H1 (cell line): ENCODE results near the gene TEK. TPM values are rescaled to one million over a fixed set of nuclear protein-coding genes. Genes with fewer than 3 reads are reported as not detected.

ENCODE experiments used
- CTCF ChIA-PET: fragments of 300-600 bp; sonication (Branson Sonifier 250); formaldehyde crosslinking; loops from one replicate; lab custom pipeline; 2021; ENCODE audit not compliant: partially characterized antibody; lab: Charles Lee
- POLR2A ChIA-PET: fragments of 300-600 bp; sonication (Branson Sonifier 250); formaldehyde crosslinking; loops from one replicate; lab custom pipeline; 2021; ENCODE audit warnings: inconsistent platforms; ENCODE audit not compliant: partially characterized antibody; lab: Charles Lee
- DNase-seq, 2 experiments: peaks; one replicate each; pipeline versions ENCODE4 v3.0.0 to v3.0.0-alpha.2; 2010 to 2022; ENCODE audit warnings: low spot score in 2 of 2, low read depth in 1 of 2, mixed read lengths in 1 of 2
- FAIRE-seq: peaks from 2 replicates; lab custom pipeline; 2011; peaks lifted over from hg19 to GRCh38; lab: Jason Lieb, UNC
- H2AFZ ChIP-seq: 2 replicates; pipeline ENCODE4 v1.8.1; 2012; ENCODE audit warnings: low read length, inconsistent platforms
- H2AK5ac ChIP-seq: 2 replicates; pipeline ENCODE4 v1.6.1; 2013; ENCODE audit warnings: low read depth, low read length
- H2BK120ac ChIP-seq: replicated peaks from 2 replicates; pipeline ENCODE3; 2013; ENCODE audit warnings: low read depth, low read length, inconsistent platforms
- H2BK12ac ChIP-seq: 2 replicates; pipeline ENCODE4 v1.6.1; 2013; ENCODE audit warnings: low read depth, low read length
- H2BK15ac ChIP-seq: 2 replicates; pipeline ENCODE4 v1.6.1; 2013; ENCODE audit warnings: low read length
- H2BK20ac ChIP-seq: 2 replicates; pipeline ENCODE4 v1.6.1; 2013; ENCODE audit warnings: low read length
- H2BK5ac ChIP-seq: 2 replicates; pipeline ENCODE4 v1.6.1; 2013; ENCODE audit warnings: low read depth, low read length
- H3K14ac ChIP-seq: 2 replicates; pipeline ENCODE4 v1.6.1; 2013; ENCODE audit warnings: inconsistent platforms; ENCODE audit not compliant: insufficient read length
- H3K18ac ChIP-seq: 2 replicates; pipeline ENCODE4 v1.6.1; 2013; ENCODE audit warnings: low read length; ENCODE audit errors: extremely low read depth
- H3K23ac ChIP-seq: 2 replicates; pipeline ENCODE4 v1.6.1; 2013; ENCODE audit warnings: inconsistent platforms; ENCODE audit not compliant: insufficient read length
- H3K23me2 ChIP-seq: 2 replicates; pipeline ENCODE4 v1.6.1; 2013; ENCODE audit warnings: low read depth, low read length
- H3K27ac ChIP-seq: 2 replicates; pipeline ENCODE4 v1.6.1; 2011; ENCODE audit warnings: low read depth, low read length, inconsistent platforms
- H3K27me3 ChIP-seq, 4 experiments: replicated peaks in 1 of 4; 1 replicate in 1 of 4; 2 replicates in 3 of 4; pipeline versions ENCODE4 v1.6.1 to v1.8.1; 2011 to 2013; ENCODE audit warnings: low read length in 3 of 4, mild to moderate bottlenecking in 3 of 4, inconsistent platforms in 2 of 4, mixed read lengths in 2 of 4, moderate library complexity in 1 of 4; ENCODE audit not compliant: control insufficient read depth in 3 of 4, insufficient read depth in 3 of 4; ENCODE audit errors: extremely low read depth in 1 of 4
- H3K36me3 ChIP-seq, 4 experiments: 2 replicates each; pipeline versions ENCODE4 v1.6.1 to v1.8.1; 2011 to 2013; ENCODE audit warnings: mild to moderate bottlenecking in 4 of 4, low read length in 3 of 4, moderate library complexity in 2 of 4, control low read depth in 1 of 4, inconsistent platforms in 1 of 4; ENCODE audit not compliant: insufficient read depth in 4 of 4, control insufficient read depth in 2 of 4
- H3K4ac ChIP-seq: replicated peaks from 2 replicates; pipeline ENCODE3; 2013; ENCODE audit warnings: low read length, low read depth, mixed read lengths, inconsistent platforms; ENCODE audit not compliant: insufficient read length
- H3K4me1 ChIP-seq, 4 experiments: replicated peaks in 1 of 4; 1 replicate in 1 of 4; 2 replicates in 3 of 4; pipeline versions ENCODE4 v1.6.1 to v1.8.1; 2011 to 2013; ENCODE audit warnings: low read length in 3 of 4, inconsistent platforms in 2 of 4, mixed read lengths in 1 of 4; ENCODE audit not compliant: insufficient read depth in 4 of 4, control insufficient read depth in 3 of 4
- H3K4me2 ChIP-seq, 2 experiments: 2 replicates each; pipeline versions ENCODE4 v1.6.1 to v1.8.1; 2011 to 2013; ENCODE audit warnings: low read depth in 2 of 2, low read length in 2 of 2, control low read depth in 1 of 2, inconsistent platforms in 1 of 2, mild to moderate bottlenecking in 1 of 2; ENCODE audit not compliant: insufficient read depth in 1 of 2
- H3K4me3 ChIP-seq, 4 experiments: fragments of 200-600, 300-600 bp in 1 of 4; sonication (generic), shearing (Covaris generic), sonication (Bioruptor Twin) in 1 of 4; 2 replicates each; pipeline versions ENCODE4 v1.5.1 to v1.8.1; 2011 to 2016; ENCODE audit warnings: low read length in 4 of 4, low read depth in 3 of 4, control low read depth in 2 of 4, inconsistent platforms in 2 of 4, mild to moderate bottlenecking in 2 of 4, mixed read lengths in 1 of 4, moderate library complexity in 1 of 4; ENCODE audit not compliant: insufficient read depth in 2 of 4; ENCODE audit errors: extremely low read depth in 1 of 4
- H3K56ac ChIP-seq: replicated peaks from 2 replicates; pipeline ENCODE3; 2013; ENCODE audit warnings: low read depth, mild to moderate bottlenecking, mixed read lengths, low read length, inconsistent platforms; ENCODE audit not compliant: insufficient read length
- H3K79me1 ChIP-seq: 2 replicates; pipeline ENCODE4 v1.6.1; 2013; ENCODE audit warnings: low read depth, low read length, control low read depth
- H3K79me2 ChIP-seq, 2 experiments: 2 replicates each; pipeline versions ENCODE4 v1.6.1 to v1.8.1; 2012 to 2013; ENCODE audit warnings: low read length in 2 of 2, mild to moderate bottlenecking in 2 of 2, inconsistent platforms in 1 of 2; ENCODE audit not compliant: insufficient read depth in 2 of 2, control insufficient read depth in 1 of 2
- H3K9ac ChIP-seq, 4 experiments: replicated peaks in 1 of 4; 1 replicate in 1 of 4; 2 replicates in 3 of 4; pipeline versions ENCODE4 v1.6.1 to v1.8.1; 2011 to 2013; ENCODE audit warnings: low read depth in 3 of 4, low read length in 3 of 4, control low read depth in 2 of 4, mild to moderate bottlenecking in 2 of 4, moderate library complexity in 2 of 4, inconsistent platforms in 1 of 4; ENCODE audit errors: extremely low read depth in 1 of 4
- H3K9me3 ChIP-seq, 2 experiments: 2 replicates each; pipeline versions ENCODE4 v1.6.1 to v1.8.1; 2012 to 2013; ENCODE audit warnings: mild to moderate bottlenecking in 2 of 2, moderate library complexity in 2 of 2, control low read depth in 1 of 2, inconsistent platforms in 1 of 2, low read depth in 1 of 2, low read length in 1 of 2, mixed read lengths in 1 of 2; ENCODE audit not compliant: insufficient read depth in 2 of 2
- H4K20me1 ChIP-seq, 2 experiments: replicated peaks in 1 of 2; 2 replicates each; pipeline versions ENCODE3 to v1.8.1; 2011 to 2013; ENCODE audit warnings: inconsistent platforms in 2 of 2, low read length in 2 of 2, mild to moderate bottlenecking in 1 of 2; ENCODE audit not compliant: insufficient read depth in 2 of 2, control insufficient read depth in 1 of 2
- H4K5ac ChIP-seq: 2 replicates; pipeline ENCODE4 v1.6.1; 2013; ENCODE audit warnings: low read length, low read depth, mixed read lengths, inconsistent platforms; ENCODE audit not compliant: insufficient read length
- H4K8ac ChIP-seq: 2 replicates; pipeline ENCODE4 v1.8.0; 2013; ENCODE audit warnings: mild to moderate bottlenecking, moderate library complexity, low read length, inconsistent platforms; ENCODE audit not compliant: insufficient read depth; ENCODE audit errors: extremely low read depth
- H4K91ac ChIP-seq: replicated peaks from 2 replicates; pipeline ENCODE3; 2013; ENCODE audit warnings: low read length, mixed read lengths, inconsistent platforms; ENCODE audit not compliant: insufficient read length
- BCL11A ChIP-seq, 2 experiments: IDR thresholded peaks; one replicate each; pipeline ENCODE4 v1.6.1; 2011; ENCODE audit warnings: low read depth in 2 of 2, low read length in 2 of 2, mild to moderate bottlenecking in 2 of 2
- CREB1 ChIP-seq: IDR thresholded peaks from 2 replicates; pipeline ENCODE4 v1.6.1; 2012; ENCODE audit warnings: inconsistent platforms
- CTBP2 ChIP-seq: IDR thresholded peaks from 2 replicates; pipeline ENCODE4 v1.7.0; 2011; ENCODE audit warnings: borderline replicate concordance, mild to moderate bottlenecking, moderate library complexity, mixed read lengths, low read length; ENCODE audit not compliant: insufficient read depth, insufficient read length
- EGR1 ChIP-seq: IDR thresholded peaks from 2 replicates; pipeline ENCODE4 v1.6.1; 2011; ENCODE audit warnings: low read depth, low read length, borderline replicate concordance
- EP300 ChIP-seq, 2 experiments: IDR thresholded peaks; 1 replicate in 1 of 2; 2 replicates in 1 of 2; pipeline ENCODE4 v1.6.1; 2011 to 2012; ENCODE audit warnings: low read depth in 2 of 2, low read length in 2 of 2, mild to moderate bottlenecking in 2 of 2, borderline replicate concordance in 1 of 2, inconsistent platforms in 1 of 2, moderate library complexity in 1 of 2
- EZH2 ChIP-seq: fragments of 200-600 bp; sonication (generic); IDR thresholded peaks from 2 replicates; pipeline ENCODE4 v1.7.1; 2012; ENCODE audit warnings: low read depth, mild to moderate bottlenecking, moderate library complexity, low read length, inconsistent platforms; ENCODE audit not compliant: severe bottlenecking
- POLR2A ChIP-seq, 2 experiments: IDR thresholded peaks; 1 replicate in 1 of 2; 2 replicates in 1 of 2; pipeline ENCODE4 v1.6.1; 2011; ENCODE audit warnings: low read depth in 2 of 2, low read length in 2 of 2, mild to moderate bottlenecking in 2 of 2; ENCODE audit errors: control extremely low read depth in 1 of 2
- POU5F1 ChIP-seq: IDR thresholded peaks from 2 replicates; pipeline ENCODE4 v1.6.1; 2011; ENCODE audit warnings: low read depth, mild to moderate bottlenecking, low read length, moderate library complexity
- SIN3A ChIP-seq, 2 experiments: IDR thresholded peaks in 1 of 2; conservative IDR thresholded peaks in 1 of 2; 2 replicates each; pipeline ENCODE4 v1.6.1; 2011 to 2012; ENCODE audit warnings: low read length in 2 of 2, improper control_type of control experiment in 1 of 2, low read depth in 1 of 2, mild to moderate bottlenecking in 1 of 2
- TAF1 ChIP-seq: IDR thresholded peaks from 2 replicates; pipeline ENCODE4 v1.6.1; 2011; ENCODE audit warnings: mild to moderate bottlenecking, low read depth, low read length
- WGBS, 2 experiments: shearing (Covaris generic) in 1 of 2; methylation state at CpG; one replicate each; pipeline versions ENCODE4 v1.1.6 to v1.1.7; 2013 to 2015; ENCODE audit warnings: low lambda C conversion rate in 2 of 2, mixed read lengths in 2 of 2, inconsistent platforms in 1 of 2, low coverage in 1 of 2, missing lambda C conversion rate in 1 of 2; ENCODE audit not compliant: insufficient replicate concordance in 2 of 2, insufficient coverage in 1 of 2, insufficient read length in 1 of 2; ENCODE audit errors: extremely low coverage in 1 of 2, missing lambda C conversion rate in 1 of 2; 5-methylcytosine and 5-hydroxymethylcytosine counted together
- polyA plus RNA-seq, 7 experiments: library from polyadenylated mRNA; depleted of rRNA in 3 of 7; stranded (reverse) in 5 of 7; unstranded in 2 of 7; fragments of >200 nt in 5 of 7; fragments of 200-250 nt in 2 of 7; gene quantifications; 1 replicate in 5 of 7; 2 replicates in 1 of 7; 4 replicates in 1 of 7; pipeline versions ENCODE4 v1.2.1 to v1.2.3, GENCODE V29; 2011 to 2013; ENCODE audit warnings: missing spikeins in 2 of 7, mixed read lengths in 2 of 7
- total RNA-seq: library from RNA; stranded (reverse); fragmentation: NEBNext Ultra II Directional; extraction: Animal tissue kit (Norgen Biotek cat#: 25700); gene quantifications from 2 replicates; pipeline ENCODE4 v1.2.1, GENCODE V29; 2021

The TEK gene
- total and polyA plus RNA-seq, 2 of the 8 experiments (the other 6 are each of a cell fraction or from before 2014, with no cell fraction given) = 11.0 to 35.8 TPM

DNA sequence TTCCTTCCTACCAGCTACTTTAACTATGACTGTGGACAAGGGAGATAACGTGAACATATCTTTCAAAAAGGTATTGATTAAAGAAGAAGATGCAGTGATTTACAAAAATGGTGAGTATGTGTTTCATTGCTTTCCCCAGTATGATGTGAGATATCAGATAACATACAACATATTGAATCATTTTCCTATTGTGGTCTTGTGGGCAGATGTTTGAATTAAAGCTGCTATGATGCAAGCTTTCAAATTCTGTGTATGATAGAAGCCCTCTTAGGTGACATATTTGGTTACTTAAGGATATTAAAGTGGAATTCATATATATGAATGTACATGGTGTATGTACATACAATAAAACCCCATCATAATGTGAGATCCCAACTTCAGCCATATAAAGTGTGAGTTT, 59.5 kb downstream of the TEK start:
- H3K23me2 ChIP-seq = no peaks in the 10 kb centered on the region
- H2AK5ac ChIP-seq = no peak overlapping the region
- no peak overlapping the region for H2AFZ ChIP-seq
- 83% methylated on average over 1 of the region's 1 CpG; no CpG with 5 or more reads in 1 of the 2 experiments for WGBS, 2 experiments
- H2BK15ac ChIP-seq = no peak overlapping the region
- H3K27me3 ChIP-seq = no peaks in the 10 kb centered on the region
- H3K9ac ChIP-seq = no peak overlapping the region
- no peak overlapping the region for H4K5ac ChIP-seq
- TF ChIP-seq CTBP2 (no peak), POU5F1 (no peak), EGR1 (no peak), EP300 (IDR thresholded peaks at IDR 0.05; ENCODE audit: borderline replicate concordance in 1 of 2, low read depth in 2 of 2, low read length in 2 of 2) (no peak), TAF1 (no peak), POLR2A (IDR thresholded peaks at IDR 0.05; ENCODE audit: control extremely low read depth in 1 of 2, low read depth in 2 of 2, low read length in 2 of 2) (no peak), BCL11A (IDR thresholded peaks at IDR 0.05; ENCODE audit: low read depth in 2 of 2, low read length in 2 of 2) (no peak), SIN3A (conservative IDR thresholded peaks at IDR 0.05 in 1 of 2, IDR thresholded peaks at IDR 0.05 in 1 of 2; ENCODE audit: low read depth in 1 of 2, low read length in 2 of 2) (no peak), EZH2 (no peak), CREB1 (no peak)
- H3K79me2 ChIP-seq = no peaks in the 10 kb centered on the region
- H4K20me1 ChIP-seq = no peaks in the 10 kb centered on the region
- no peak overlapping the region for H2BK20ac ChIP-seq
- H3K4ac ChIP-seq = no peak overlapping the region
- no peak overlapping the region for H3K23ac ChIP-seq
- H3K27ac ChIP-seq = no peak overlapping the region
- H2BK120ac ChIP-seq = no peak overlapping the region
- no peak overlapping the region for H2BK5ac ChIP-seq
- H3K4me2 ChIP-seq = no peak overlapping the region
- CTCF ChIA-PET = interaction anchor here (0.7 to 5.9 kb wide), 2 partner anchors 9 to 24 kb away, joined by 3 to 33 read pairs; no protein-coding TSS in a partner anchor
- no peak overlapping the region for H3K18ac ChIP-seq
- POLR2A ChIA-PET = no interaction called here
- H3K4me1 ChIP-seq = no peaks in the 10 kb centered on the region
- FAIRE-seq (no peak), DNase-seq (no peak)
- no peak overlapping the region for H3K14ac ChIP-seq
- H3K9me3 ChIP-seq = no peaks in the 10 kb centered on the region
- no peak overlapping the region for H3K4me3 ChIP-seq
- H2BK12ac ChIP-seq = no peak overlapping the region
- H4K91ac ChIP-seq = no peak overlapping the region
- no peak overlapping the region for H3K56ac ChIP-seq
- H3K36me3 ChIP-seq = peaks cover 0 to 8% (median 0%) of the 10 kb centered on the region in 4 experiments; a peak in 1 of 8 replicates
- H3K79me1 ChIP-seq = no peaks in the 10 kb centered on the region
- no peak overlapping the region for H4K8ac ChIP-seq
